ENCODE results near the gene CAMKV.

DNA sequence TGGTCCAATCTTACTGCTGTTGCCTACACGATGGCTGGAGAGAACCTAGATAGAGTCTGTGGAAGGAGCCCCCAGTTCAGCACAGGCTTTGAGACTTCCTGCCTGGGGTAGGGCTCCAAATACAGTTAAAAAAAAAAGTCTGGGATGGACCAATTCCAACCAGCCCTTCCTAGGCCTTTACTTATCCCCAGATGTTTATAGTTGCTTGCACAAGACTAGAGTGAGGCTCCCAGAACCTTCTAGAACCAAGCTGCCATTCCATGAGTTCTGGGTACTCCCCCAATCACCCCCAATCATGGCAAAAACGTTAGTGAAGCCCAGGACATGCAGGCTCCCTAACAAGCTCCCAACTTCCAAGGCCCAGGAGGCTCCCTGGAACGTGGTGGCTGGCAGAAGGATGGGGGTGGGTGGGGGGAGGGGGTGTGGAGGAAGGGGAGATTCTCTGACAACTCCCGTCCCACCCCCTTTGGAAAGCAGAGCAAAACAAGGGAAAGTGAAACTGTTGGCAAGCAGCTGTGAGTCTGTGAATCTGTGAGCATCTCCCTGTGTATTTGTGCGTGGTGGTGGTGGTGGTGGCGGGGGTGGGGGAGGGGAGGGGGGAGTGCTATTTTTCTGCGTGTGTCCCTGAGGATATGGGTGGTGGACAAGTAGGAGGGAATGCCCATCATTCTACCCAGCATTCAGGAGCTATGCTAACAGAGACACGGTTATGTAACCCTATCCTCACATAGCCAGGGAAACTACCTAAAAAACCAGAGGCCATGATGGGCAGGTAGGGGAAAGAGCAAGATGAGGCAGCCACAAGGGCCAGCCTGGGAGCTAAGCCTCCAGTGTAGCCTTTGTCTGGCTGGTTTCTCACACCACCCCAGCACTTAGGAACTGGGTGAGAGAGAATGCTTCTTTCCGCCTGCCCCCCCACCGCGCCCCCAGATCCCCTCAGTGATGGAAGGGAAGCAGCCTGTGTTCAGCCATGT lies 31.9 kb upstream of the CAMKV start:
- TF ChIP-seq, protein P1, sequence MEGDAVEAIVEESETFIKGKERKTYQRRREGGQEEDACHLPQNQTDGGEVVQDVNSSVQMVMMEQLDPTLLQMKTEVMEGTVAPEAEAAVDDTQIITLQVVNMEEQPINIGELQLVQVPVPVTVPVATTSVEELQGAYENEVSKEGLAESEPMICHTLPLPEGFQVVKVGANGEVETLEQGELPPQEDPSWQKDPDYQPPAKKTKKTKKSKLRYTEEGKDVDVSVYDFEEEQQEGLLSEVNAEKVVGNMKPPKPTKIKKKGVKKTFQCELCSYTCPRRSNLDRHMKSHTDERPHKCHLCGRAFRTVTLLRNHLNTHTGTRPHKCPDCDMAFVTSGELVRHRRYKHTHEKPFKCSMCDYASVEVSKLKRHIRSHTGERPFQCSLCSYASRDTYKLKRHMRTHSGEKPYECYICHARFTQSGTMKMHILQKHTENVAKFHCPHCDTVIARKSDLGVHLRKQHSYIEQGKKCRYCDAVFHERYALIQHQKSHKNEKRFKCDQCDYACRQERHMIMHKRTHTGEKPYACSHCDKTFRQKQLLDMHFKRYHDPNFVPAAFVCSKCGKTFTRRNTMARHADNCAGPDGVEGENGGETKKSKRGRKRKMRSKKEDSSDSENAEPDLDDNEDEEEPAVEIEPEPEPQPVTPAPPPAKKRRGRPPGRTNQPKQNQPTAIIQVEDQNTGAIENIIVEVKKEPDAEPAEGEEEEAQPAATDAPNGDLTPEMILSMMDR (IDR thresholded peaks at IDR 0.05) = no peak
- TF ChIP-seq POLR2A (IDR thresholded peaks at IDR 0.05) (no peak), POLR2AphosphoS5 (IDR thresholded peaks at IDR 0.05) (no peak), EP300 (IDR thresholded peaks at IDR 0.05) (no peak)
